NCI-H187 treated with DMSO at 0.1 percent for 48 hours (cell line): ENCODE measurements around the gene MC1R.
"Not testable (repeated sequence)": the region's sequence is repeated elsewhere in the genome, so short reads cannot be mapped to it uniquely, and the experiment has no call there.

Source experiments
- DNase-seq: peaks from one replicate; lab custom pipeline; 2025; lab: John Stamatoyannopoulos, UW

The MC1R gene

DNA sequence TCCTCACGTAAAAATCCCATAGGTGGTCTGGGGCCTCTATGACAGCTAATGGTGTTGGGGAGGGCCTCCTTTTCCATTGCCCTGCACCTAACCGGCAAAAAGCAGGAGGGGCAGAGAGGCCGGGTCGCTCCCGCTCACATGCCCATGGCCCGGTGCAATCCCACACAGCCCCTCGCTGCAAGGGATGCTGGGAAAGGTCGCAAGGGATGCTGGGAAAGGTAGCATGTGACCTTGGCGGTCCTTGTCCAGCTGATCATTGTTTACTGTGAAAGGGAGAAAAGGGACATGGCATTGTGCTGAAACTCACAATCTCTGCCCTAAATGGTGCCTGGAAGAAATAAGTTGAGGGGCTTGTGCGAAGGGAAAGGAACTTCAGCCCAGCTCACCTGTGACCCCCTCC, 39.9 kb downstream of the MC1R start:
- DNase-seq: no peak

DNA sequence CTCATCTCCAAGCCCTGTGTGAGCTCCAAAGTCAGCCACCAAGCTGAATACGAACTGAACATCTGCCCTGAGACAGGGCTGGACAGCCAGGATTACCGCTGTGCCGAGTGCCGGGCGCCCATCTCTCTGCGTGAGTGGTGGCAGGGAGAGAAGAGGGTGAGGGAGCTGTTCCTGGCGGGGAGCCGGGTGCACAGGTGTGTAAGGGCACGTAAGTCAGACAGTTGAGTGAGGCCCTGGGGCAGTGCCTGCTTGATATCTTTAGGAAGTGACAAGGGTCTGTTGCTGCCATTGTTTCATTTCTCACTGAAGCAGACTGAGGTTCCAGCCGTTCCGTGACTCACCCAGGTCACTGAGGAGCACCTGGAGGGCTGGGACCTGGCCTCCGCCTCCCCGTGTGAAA, 42.3 kb downstream of the MC1R start:
- no peak for DNase-seq

DNA sequence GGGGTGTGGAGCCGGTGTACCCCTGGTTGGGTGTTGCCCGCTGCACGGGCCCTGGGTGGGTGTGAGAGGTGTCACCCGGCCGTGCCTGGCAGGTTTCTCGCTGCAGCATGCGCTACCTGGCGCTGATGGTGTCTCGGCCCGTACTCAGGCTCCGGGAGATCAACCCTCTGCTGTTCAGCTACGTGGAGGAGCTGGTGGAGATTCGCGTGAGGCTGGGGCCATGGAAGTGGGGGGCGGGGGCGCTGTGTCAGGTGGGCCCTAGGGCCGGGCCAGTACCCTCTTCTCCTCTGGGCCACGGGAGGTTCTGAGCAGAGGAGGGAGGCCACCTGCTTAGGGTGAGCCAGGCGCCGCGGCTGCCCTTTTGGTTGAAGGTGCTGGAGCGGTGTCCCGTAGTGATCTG, 43.3 kb downstream of the MC1R start:
- DNase-seq: no peak

DNA sequence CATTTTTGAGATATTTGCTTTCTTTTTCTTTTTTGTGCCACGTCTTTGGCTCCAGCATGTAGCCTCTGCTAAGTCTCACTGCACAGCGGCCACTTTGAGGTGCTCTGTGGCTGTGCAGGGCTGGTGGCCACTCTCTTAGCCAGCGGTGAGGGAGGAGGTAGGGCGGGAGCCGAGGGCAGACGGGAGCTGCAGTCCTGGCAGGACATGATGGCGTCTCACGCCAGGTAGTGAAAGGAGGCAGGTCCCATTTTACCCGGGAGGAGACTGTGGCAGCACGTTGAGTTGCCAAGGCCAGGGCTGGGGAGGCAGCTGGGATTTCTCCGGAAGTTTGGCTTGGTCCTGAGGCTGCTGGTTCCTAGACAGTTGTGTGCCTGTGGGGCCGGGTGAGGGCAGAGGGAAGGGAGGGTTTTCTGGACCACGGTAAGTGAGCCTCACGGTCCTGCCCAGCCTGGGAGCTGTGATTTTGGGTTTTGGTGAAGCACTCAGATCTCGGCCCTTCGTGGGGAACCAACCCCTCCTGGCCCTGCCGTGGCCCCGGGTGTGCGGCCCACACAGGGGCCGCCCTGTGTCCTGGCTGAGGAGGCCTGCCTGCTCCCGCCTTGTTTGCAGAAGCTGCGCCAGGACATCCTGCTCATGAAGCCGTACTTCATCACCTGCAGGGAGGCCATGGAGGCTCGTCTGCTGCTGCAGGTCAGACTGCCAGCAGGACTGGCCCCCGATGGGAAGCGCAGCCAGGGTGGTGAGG, 44.3 kb downstream of the MC1R start:
- DNase-seq: no peak

DNA sequence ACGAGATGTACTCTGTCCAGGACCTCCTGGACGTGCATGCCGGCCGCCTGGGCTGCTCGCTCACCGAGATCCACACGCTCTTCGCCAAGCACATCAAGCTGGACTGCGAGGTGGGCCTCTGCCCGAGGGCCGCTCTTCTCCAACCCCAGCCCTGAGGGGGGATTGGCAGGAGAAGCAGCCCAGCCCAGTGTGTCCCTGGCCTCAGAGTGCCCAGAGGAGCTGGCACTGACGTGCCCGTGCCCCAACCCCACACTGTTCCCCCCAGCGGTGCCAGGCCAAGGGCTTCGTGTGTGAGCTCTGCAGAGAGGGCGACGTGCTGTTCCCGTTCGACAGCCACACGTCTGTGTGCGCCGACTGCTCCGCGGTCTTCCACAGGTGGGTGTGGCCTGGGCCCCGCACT, 45.5 kb downstream of the MC1R start:
- no peak for DNase-seq

DNA sequence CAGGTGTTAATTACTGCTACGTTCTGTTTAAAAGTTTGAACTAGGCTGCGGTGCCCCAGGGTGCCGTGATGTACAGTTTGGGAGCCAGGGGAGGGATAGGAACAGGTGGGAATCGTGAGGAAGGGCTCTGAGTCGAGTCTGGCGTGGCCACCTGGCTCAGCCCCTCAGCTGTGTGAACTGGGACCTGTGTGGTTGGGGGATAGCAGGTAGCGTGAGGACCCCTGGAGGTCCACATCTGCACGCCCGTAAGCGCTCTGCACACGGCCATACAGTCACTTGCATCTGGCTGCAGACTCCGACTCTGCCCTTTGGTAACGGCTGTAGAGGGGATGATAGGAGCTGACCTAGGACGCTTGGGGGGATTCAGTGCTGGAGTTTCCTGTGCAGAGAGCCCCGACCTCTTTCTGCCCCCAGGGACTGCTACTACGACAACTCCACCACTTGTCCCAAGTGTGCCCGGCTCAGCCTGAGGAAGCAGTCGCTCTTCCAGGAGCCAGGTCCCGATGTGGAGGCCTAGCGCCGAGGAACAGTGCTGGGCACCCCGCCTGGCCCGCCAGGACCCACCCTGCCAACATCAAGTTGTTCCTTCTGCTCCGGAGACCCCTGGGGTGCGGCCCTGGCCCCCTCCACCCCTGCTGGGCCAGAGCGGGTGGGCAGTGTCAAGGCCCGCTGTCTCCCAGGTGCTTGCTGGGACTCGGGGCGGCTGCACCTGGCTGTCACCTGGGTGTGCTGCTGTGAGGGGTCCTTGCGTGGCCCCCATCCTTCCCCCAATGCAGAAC, 47.0 kb downstream of the MC1R start:
- no peak for DNase-seq

DNA sequence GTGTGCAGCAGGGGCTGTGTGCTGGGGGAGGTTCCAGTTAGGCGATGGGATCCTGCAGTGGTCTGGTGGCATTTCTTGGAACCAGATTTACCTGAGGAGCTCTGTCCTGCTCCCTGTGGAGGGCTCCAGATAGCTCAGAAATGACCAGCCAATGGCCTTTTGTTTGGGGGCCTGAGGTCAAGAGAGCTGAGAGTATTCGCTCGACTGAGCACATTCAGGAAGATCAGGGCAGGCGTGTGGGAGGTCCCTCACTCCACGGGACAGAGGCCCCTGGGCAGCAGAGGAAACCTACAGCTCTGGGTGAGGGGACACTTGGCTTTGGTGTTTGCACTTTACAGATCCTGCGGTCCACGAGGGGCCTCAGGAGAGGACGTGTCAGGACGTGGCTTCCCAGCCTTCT, 48.1 kb downstream of the MC1R start:
- DNase-seq: no peak

DNA sequence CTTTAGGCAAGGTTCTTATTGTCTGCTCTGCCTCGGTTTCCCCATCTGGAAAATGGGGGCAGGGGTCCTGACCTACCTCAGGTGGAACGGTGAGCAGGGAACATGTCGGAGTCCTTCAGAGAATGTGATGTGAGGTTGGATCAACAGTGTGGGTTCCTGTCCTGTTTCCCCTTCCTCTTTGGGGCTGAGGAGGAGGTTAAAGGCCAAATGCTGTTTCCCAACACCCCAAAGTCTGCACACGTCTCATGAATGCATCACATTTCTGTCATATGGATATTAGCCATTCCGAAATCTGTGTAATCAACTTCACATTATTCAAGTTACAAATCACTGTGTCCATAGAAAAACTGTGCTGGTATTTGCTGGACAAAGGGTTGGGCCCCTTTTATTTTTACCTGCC, 48.8 kb downstream of the MC1R start:
- not testable (repeated sequence) for DNase-seq

DNA sequence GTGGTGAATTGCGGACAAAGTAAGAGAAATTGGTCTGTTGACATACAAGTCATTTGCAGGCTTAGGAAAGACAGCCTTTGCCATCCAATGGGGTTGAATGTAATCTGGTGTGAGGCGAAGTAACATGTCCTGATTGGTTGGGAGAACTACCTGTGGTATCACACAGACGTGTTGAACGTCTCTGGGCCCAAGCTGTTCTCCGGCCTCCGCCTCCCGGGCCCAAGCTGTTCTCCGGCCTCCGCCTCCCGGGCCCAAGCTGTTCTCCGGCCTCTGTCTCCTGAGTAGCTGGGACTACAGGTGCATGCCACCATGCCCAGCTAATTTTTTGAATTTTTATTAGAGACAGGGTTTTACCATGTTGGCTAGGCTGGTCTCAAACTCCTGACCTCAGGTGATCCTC, 49.4 kb downstream of the MC1R start:
- not testable (repeated sequence) for DNase-seq

DNA sequence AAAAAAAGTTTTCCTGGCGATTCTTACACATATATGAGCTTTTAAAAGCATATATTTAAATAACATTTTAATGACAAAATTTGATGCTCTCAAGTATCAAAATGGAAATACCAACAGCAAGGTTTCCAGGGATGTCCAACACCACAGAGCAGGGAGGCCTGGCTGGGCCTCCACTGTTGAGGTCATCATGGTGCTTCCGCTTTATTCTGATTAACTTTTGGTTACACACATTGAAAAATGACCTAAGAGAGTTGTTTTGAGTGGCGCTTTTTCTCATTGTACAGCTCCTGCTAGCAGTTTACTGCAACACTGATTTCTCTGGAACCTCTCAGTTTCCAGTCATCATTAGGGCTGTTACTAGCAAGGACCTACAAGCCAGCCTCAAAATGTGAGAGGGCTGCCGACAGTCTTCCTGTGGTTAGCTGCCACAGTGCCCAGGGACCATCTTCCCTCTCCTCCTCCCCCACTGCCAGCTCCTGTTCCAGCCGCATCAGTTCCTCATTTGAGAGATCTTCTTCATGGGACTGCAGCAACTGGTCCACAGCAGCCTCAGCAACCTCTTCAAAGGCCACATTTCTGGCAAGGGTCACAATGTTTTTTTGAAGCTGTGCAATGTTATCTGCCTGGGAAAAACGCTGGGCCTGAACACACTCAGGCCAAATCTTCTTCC, 51.2 kb downstream of the MC1R start:
- DNase-seq: no peak
